GM12872 (cell line): Measurements from ENCODE around the gene CALU.

Source experiments
- CTCF ChIP-seq: IDR thresholded peaks from 3 replicates; pipeline ENCODE4 v1.5.1; 2011; ENCODE audit warnings: low read depth, mild to moderate bottlenecking, low read length, moderate library complexity; ENCODE audit not compliant: insufficient read depth

The CALU gene

DNA sequence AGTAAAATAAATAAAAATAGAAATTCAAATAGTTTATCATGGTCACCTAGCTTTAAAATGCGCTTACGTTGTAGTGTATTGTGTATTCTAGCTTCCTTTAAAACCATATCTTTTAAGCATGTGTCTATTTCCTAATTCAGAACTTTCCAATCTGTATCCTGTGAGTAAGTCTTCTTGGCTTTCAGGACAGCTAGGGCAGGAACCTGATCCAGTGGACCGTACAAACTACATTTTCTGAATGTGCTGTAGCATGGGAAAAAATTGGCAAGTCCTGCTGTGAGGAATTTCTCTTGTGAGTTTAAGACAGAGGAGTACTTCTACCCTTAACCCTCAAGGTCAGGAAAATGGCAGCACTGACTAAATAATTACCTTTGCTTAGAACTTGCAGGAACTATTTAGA lies 24.4 kb downstream of the CALU start:
- no peak for TF ChIP-seq CTCF

- TF ChIP-seq CTCF = no peak
Measured at GRCh38 chr7:128767475-128768110, 28.4 kb downstream of the CALU start.

DNA sequence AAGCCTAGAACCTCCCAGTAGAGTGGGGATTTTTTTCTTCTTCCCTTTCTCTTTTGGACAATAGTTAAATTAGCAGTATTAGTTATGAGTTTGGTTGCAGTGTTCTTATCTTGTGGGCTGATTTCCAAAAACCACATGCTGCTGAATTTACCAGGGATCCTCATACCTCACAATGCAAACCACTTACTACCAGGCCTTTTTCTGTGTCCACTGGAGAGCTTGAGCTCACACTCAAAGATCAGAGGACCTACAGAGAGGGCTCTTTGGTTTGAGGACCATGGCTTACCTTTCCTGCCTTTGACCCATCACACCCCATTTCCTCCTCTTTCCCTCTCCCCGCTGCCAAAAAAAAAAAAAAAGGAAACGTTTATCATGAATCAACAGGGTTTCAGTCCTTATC lies 31.1 kb downstream of the CALU start:
- TF ChIP-seq CTCF = no peak

DNA sequence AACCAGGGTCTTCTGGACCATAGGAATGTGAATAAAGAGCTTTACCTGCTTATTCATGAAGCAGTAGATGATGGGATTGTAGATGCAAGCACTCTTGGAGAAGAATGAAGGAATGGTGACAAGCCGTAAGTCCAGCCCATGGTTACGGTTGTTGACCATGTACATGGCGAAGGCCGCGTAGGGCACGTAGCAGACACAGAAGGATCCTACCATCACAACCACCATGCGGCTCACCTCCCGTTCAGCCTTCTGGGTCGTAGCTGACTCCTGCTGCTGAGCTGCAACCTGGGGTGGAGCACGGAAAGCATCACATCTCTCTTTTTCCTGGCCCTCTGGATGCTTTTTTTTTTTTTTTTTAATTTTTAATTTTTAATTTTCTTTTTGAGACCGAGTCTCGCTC lies 34.4 kb downstream of the CALU start:
- TF ChIP-seq CTCF = no peak

- no peak for TF ChIP-seq CTCF
Measured at GRCh38 chr7:128774029-128774689, 35.0 kb downstream of the CALU start.

DNA sequence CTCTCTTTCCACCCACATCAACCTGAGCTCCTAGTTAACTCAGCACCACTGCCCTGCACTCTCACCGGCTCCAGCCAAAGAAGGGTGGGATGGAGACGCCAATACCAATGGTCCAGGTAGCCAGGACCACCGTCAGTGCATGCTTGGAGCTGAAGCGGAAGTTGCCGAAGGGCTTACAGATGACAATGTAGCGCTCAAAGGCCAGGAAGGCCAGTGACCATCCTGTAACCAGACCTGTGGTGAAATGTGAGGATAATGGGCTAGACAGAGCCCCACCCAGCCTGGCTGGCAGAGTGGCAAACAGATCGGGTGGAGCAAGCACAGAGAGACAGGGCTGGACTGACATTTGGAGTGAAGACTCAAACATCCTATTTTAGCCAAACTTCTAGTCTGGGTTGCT lies 35.8 kb downstream of the CALU start:
- no peak for TF ChIP-seq CTCF

DNA sequence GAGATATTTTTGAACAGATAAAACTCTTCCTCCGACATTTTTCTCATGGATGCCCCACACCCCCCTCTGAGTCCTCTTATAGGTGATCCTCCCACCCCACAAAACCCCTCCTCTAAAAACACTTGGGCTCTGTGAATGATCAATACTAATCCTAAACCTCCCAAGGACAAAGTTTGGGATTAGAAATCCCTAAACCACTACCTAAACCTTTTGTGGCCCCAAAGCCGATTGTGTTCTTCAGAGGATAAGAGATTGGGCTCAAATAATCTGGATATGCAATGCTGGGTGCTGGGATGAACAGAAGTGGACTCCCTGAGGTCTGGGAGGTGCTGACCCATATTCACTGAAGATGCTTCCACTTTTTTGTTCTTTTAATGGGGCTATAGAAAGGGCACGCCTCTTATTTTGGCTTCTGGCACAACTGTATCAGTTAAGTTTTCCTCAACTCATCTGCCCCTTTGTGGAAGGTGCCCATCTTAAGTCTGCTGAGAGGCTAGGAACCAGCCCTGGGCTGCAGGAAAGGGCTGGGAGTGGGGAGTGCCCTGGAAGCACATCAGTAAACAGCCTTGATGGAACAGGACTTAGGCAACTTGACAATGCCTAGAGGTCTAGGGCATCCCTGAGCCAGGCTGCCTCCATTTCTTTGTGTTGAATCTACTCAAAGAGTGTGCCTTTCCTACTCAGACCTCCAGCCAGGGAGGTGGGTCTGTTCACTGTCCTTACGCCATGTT lies 36.8 kb downstream of the CALU start, which contains the start of gene OPN1SW:
OPN1SW (minus strand) TSS at position 51 of the 731 bp plus-strand sequence; CDS start at position 38, 13 bp downstream.
- TF ChIP-seq CTCF = no peak
